Ovary (tissue), 3 donors: Measurements from ENCODE around the gene LMF2.

ENCODE experiments used
- EP300 ChIP-seq: sonication (generic); formaldehyde crosslinking; IDR thresholded peaks from one replicate; pipeline ENCODE4 v1.6.1; 2017; ENCODE audit warnings: antibody characterized with exemption
- POLR2A ChIP-seq: fragments of 450-650 bp; IDR thresholded peaks from one replicate; pipeline ENCODE4 v1.6.1; 2017; ENCODE audit warnings: antibody characterized with exemption, mild to moderate bottlenecking, moderate library complexity
- TF ChIP-seq, protein P1 (sequence below), 3 donors: fragments of 450-650 bp in 2 of 3; fragments of 200-600 bp in 1 of 3; IDR thresholded peaks; one replicate each; pipeline versions ENCODE4 v1.5.1 to v1.8.0; 2016 to 2022; ENCODE audit warnings: antibody characterized with exemption in 3 of 3, mild to moderate bottlenecking in 1 of 3
- donor health status: DM: no; HTN: no; CAD: no.

DNA sequence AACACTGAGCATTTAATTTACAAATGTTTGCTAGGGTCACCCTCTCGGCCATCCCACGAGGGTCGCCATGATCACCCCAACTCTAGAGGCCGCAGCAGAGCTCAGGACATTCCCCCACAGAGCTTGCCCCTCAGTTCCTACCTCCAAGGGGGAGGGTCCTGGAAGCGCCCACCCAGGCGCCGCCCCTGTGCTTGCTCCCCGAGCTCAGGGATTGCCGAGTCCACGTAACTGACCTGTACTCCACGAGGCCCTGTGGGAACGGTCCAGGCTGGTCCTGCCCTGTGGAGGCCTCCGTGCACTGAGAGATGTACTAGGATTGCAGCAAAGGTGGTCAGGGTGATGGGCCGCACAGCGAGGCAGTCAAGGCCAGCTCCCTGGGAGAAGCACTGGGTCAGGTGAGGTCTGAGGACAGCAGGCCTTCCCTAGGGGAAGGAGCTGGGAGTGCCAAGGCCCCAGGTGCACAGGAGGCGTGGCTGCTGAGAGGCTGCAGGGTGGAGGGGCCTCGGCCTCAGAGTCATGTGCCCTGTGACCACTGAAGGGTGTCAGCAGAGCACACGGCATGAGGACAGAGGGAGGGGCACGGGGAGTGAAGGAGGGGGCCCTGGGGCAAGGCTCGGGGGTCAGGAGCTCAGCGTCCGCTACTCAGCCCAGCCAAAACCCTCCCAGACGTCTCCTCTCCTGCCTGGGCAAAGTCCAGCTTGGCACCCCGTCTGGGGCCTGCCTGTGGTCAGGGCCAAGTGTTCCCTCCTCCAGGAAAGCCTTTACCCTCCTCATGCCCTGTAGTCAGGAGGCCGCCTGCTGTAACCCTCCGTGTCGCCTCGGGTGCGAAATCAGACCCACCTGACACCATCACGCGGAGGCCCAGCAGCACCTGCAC is 23.3 kb downstream of the LMF2 start:
- TF ChIP-seq, protein P1, sequence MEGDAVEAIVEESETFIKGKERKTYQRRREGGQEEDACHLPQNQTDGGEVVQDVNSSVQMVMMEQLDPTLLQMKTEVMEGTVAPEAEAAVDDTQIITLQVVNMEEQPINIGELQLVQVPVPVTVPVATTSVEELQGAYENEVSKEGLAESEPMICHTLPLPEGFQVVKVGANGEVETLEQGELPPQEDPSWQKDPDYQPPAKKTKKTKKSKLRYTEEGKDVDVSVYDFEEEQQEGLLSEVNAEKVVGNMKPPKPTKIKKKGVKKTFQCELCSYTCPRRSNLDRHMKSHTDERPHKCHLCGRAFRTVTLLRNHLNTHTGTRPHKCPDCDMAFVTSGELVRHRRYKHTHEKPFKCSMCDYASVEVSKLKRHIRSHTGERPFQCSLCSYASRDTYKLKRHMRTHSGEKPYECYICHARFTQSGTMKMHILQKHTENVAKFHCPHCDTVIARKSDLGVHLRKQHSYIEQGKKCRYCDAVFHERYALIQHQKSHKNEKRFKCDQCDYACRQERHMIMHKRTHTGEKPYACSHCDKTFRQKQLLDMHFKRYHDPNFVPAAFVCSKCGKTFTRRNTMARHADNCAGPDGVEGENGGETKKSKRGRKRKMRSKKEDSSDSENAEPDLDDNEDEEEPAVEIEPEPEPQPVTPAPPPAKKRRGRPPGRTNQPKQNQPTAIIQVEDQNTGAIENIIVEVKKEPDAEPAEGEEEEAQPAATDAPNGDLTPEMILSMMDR (IDR thresholded peaks at IDR 0.05) = no peak
- TF ChIP-seq EP300 = no peak
- no peak for TF ChIP-seq POLR2A
